Stimulated activated naive B cell treated with anti-CD40 and anti-IgM and Interleukin-4, amounts not matched to agents 10 μg/mL and 1 μg/mL and 100 μg/mL, for 72 hours (primary cell): ENCODE results near the gene DNAJC16.
"Not testable (repeated sequence)": the region's sequence is repeated elsewhere in the genome, so short reads cannot be mapped to it uniquely, and the experiment has no call there.

Source experiments
- ATAC-seq, 2 donors: fragments of 150-1000 bp; cut with Tn5 transposase; replicated peaks; 2 replicates each; pipeline ENCODE4 v1.10.0; 2021; ENCODE audit warnings: moderate library complexity in 1 of 2
- DNase-seq: peaks from one replicate; pipeline ENCODE4 v3.0.0; 2021
- H3K27ac Mint-ChIP-seq: one replicate; pipeline ENCODE4 v1.8.0; 2022; ENCODE audit warnings: mild to moderate bottlenecking, mixed read lengths
- H3K27me3 Mint-ChIP-seq, 2 donors: one replicate each; pipeline ENCODE4 v1.8.0; 2022; ENCODE audit warnings: mixed read lengths in 2 of 2
- H3K36me3 Mint-ChIP-seq, 2 donors: one replicate each; pipeline ENCODE4 v1.8.0; 2022; ENCODE audit warnings: mixed read lengths in 2 of 2, mild to moderate bottlenecking in 1 of 2
- H3K4me1 Mint-ChIP-seq, 2 donors: one replicate each; pipeline ENCODE4 v1.8.0; 2022; ENCODE audit warnings: mixed read lengths in 2 of 2, mild to moderate bottlenecking in 1 of 2
- H3K4me3 Mint-ChIP-seq, 2 donors: one replicate each; pipeline ENCODE4 v1.8.0; 2022; ENCODE audit warnings: mild to moderate bottlenecking in 2 of 2, mixed read lengths in 2 of 2, moderate library complexity in 1 of 2
- H3K9me3 Mint-ChIP-seq, 2 donors: one replicate each; pipeline ENCODE4 v1.8.0; 2022; ENCODE audit warnings: mixed read lengths in 2 of 2, mild to moderate bottlenecking in 1 of 2

DNAJC16 gene

GRCh38 chr1:15603966-15604282 is 77.3 kb downstream of the DNAJC16 start:
- H3K27me3 Mint-ChIP-seq, H3K9me3 Mint-ChIP-seq, H3K27ac Mint-ChIP-seq, ATAC-seq, H3K36me3 Mint-ChIP-seq, DNase-seq: not testable (repeated sequence)
- peak overlapping the region; percentile 86 to 91 for H3K4me3 Mint-ChIP-seq
- peaks cover 7 to 11% of the 10 kb centered on the region in 2 donors for H3K4me1 Mint-ChIP-seq

GRCh38 chr1:15604400-15604799 is 77.8 kb downstream of the DNAJC16 start:
- not testable (repeated sequence) for H3K27ac Mint-ChIP-seq, H3K9me3 Mint-ChIP-seq, DNase-seq, H3K27me3 Mint-ChIP-seq, H3K36me3 Mint-ChIP-seq, ATAC-seq
- H3K4me3 Mint-ChIP-seq = peak overlapping the region in 1 of 2 donors; percentile 2
- H3K4me1 Mint-ChIP-seq = peaks cover 7 to 11% of the 10 kb centered on the region in 2 donors

- Mint-ChIP-seq H3K4me1 (peaks cover 7 to 11% of the 10 kb centered on the region in 2 donors), H3K9me3 (peaks cover 0 to 2% of the 10 kb centered on the region in 2 donors), H3K27ac (no peak overlapping the region), H3K27me3 (no peaks in the 10 kb centered on the region), H3K36me3 (peaks cover 0 to 6% of the 10 kb centered on the region in 2 donors), H3K4me3 (no peak overlapping the region)
- ATAC-seq = no peak
- DNase-seq = no peak
These were observed 79.0 kb downstream of the DNAJC16 start for GRCh38 chr1:15605398-15606383.

- Mint-ChIP-seq H3K27me3 (no peaks in the 10 kb centered on the region), H3K27ac (no peak overlapping the region), H3K4me1 (no peaks in the 10 kb centered on the region), H3K36me3 (no peaks in the 10 kb centered on the region), H3K9me3 (no peaks in the 10 kb centered on the region), H3K4me3 (no peak overlapping the region)
- no peak for DNase-seq
- ATAC-seq = no peak
These were observed 83.0 kb downstream of the DNAJC16 start for GRCh38 chr1:15609631-15610030.

- ATAC-seq (no peak), DNase-seq (no peak)
- Mint-ChIP-seq H3K36me3 (no peaks in the 10 kb centered on the region), H3K27me3 (no peaks in the 10 kb centered on the region), H3K9me3 (no peaks in the 10 kb centered on the region), H3K4me3 (no peak overlapping the region), H3K27ac (no peak overlapping the region), H3K4me1 (no peaks in the 10 kb centered on the region)
These were observed 83.5 kb downstream of the DNAJC16 start for GRCh38 chr1:15610167-15610566.

- peak overlapping the region; percentile 99 for H3K27ac Mint-ChIP-seq
- peak; percentile 39 to 46 for ATAC-seq
- H3K36me3 Mint-ChIP-seq = peaks cover 18 to 29% of the 10 kb centered on the region in 2 donors
- no peak for DNase-seq
- H3K4me3 Mint-ChIP-seq = peak overlapping the region; percentile 94 to 95
- H3K27me3 Mint-ChIP-seq = no peaks in the 10 kb centered on the region
- H3K9me3 Mint-ChIP-seq = no peaks in the 10 kb centered on the region
- peaks cover 15 to 42% of the 10 kb centered on the region in 2 donors for H3K4me1 Mint-ChIP-seq
These were observed 89.9 kb downstream of the DNAJC16 start for GRCh38 chr1:15616373-15617172.

GRCh38 chr1:15617173-15618076 is 90.8 kb downstream of the DNAJC16 start, which contains the start of gene DDI2:
DDI2 (plus strand) TSS chr1:15617458; CDS start chr1:15617671, 213 bp downstream.
- H3K36me3 Mint-ChIP-seq = peaks cover 21 to 32% of the 10 kb centered on the region in 2 donors
- peak; percentile 74 to 79 for ATAC-seq
- peak within 1 kb of the TSS; percentile 94 to 95 for H3K4me3 Mint-ChIP-seq
- DNase-seq = peak; percentile 93
- H3K4me1 Mint-ChIP-seq = peaks cover 15 to 51% of the 10 kb centered on the region in 2 donors
- H3K9me3 Mint-ChIP-seq = no peaks in the 10 kb centered on the region
- no peaks in the 10 kb centered on the region for H3K27me3 Mint-ChIP-seq
- H3K27ac Mint-ChIP-seq = peak within 1 kb of the TSS; percentile 99

- Mint-ChIP-seq H3K4me3 (peak overlapping the region; percentile 94 to 95), H3K27ac (peak overlapping the region; percentile 99), H3K4me1 (peaks cover 20 to 58% of the 10 kb centered on the region in 2 donors), H3K36me3 (peaks cover 25 to 39% of the 10 kb centered on the region in 2 donors), H3K9me3 (no peaks in the 10 kb centered on the region), H3K27me3 (no peaks in the 10 kb centered on the region)
- peak; percentile 75 to 79 for ATAC-seq
- peak; percentile 54 for DNase-seq
These were observed 91.5 kb downstream of the DNAJC16 start for GRCh38 chr1:15618077-15618654.

GRCh38 chr1:15618655-15619525 is 92.2 kb downstream of the DNAJC16 start:
- peaks cover 20 to 59% of the 10 kb centered on the region in 2 donors for H3K4me1 Mint-ChIP-seq

GRCh38 chr1:15620155-15620545 is 93.5 kb downstream of the DNAJC16 start:
- Mint-ChIP-seq H3K36me3 (peaks cover 29 to 43% of the 10 kb centered on the region in 2 donors), H3K27me3 (no peaks in the 10 kb centered on the region), H3K27ac (peak overlapping the region; percentile 76), H3K4me3 (peak overlapping the region; percentile 63 to 95), H3K4me1 (peaks cover 26 to 71% of the 10 kb centered on the region in 2 donors), H3K9me3 (no peaks in the 10 kb centered on the region)
- ATAC-seq = no peak
- no peak for DNase-seq

More at GRCh38 chr1:15618655-15619525, 92.2 kb downstream of the DNAJC16 start:
- H3K9me3 Mint-ChIP-seq = no peaks in the 10 kb centered on the region
- H3K4me3 Mint-ChIP-seq = peak overlapping the region; percentile 94 to 95
- peaks cover 25 to 39% of the 10 kb centered on the region in 2 donors for H3K36me3 Mint-ChIP-seq
- H3K27me3 Mint-ChIP-seq = no peaks in the 10 kb centered on the region
- ATAC-seq (peak; percentile 1), DNase-seq (no peak)
- peak overlapping the region; percentile 99 for H3K27ac Mint-ChIP-seq

- no peak overlapping the region for H3K27ac Mint-ChIP-seq
- ATAC-seq = no peak
- H3K4me3 Mint-ChIP-seq = peak overlapping the region; percentile 1 to 25
- H3K9me3 Mint-ChIP-seq = no peaks in the 10 kb centered on the region
- peaks cover 31 to 45% of the 10 kb centered on the region in 2 donors for H3K36me3 Mint-ChIP-seq
- no peaks in the 10 kb centered on the region for H3K27me3 Mint-ChIP-seq
- no peak for DNase-seq
- H3K4me1 Mint-ChIP-seq = peaks cover 30 to 77% of the 10 kb centered on the region in 2 donors
These were observed 94.4 kb downstream of the DNAJC16 start for GRCh38 chr1:15620902-15621682.

GRCh38 chr1:15621975-15622374 is 95.3 kb downstream of the DNAJC16 start:
- ATAC-seq (no peak), DNase-seq (no peak)
- H3K4me1 Mint-ChIP-seq = peaks cover 32 to 77% of the 10 kb centered on the region in 2 donors
- peaks cover 35 to 51% of the 10 kb centered on the region in 2 donors for H3K36me3 Mint-ChIP-seq
- no peaks in the 10 kb centered on the region for H3K27me3 Mint-ChIP-seq
- no peaks in the 10 kb centered on the region for H3K9me3 Mint-ChIP-seq
- H3K4me3 Mint-ChIP-seq = no peak overlapping the region
- no peak overlapping the region for H3K27ac Mint-ChIP-seq
